NK-92 treated with Interleukin-12 subunit alpha and Interleukin-12 subunit beta, amount 100 ng/mL, for 24 hours (cell line): ENCODE measurements around the gene TSSK2.
"Not testable (repeated sequence)": the region's sequence is repeated elsewhere in the genome, so short reads cannot be mapped to it uniquely, and the experiment has no call there.

Experiments
- DNase-seq: peaks from one replicate; lab custom pipeline; 2025; lab: John Stamatoyannopoulos, UW

The TSSK2 gene

DNA sequence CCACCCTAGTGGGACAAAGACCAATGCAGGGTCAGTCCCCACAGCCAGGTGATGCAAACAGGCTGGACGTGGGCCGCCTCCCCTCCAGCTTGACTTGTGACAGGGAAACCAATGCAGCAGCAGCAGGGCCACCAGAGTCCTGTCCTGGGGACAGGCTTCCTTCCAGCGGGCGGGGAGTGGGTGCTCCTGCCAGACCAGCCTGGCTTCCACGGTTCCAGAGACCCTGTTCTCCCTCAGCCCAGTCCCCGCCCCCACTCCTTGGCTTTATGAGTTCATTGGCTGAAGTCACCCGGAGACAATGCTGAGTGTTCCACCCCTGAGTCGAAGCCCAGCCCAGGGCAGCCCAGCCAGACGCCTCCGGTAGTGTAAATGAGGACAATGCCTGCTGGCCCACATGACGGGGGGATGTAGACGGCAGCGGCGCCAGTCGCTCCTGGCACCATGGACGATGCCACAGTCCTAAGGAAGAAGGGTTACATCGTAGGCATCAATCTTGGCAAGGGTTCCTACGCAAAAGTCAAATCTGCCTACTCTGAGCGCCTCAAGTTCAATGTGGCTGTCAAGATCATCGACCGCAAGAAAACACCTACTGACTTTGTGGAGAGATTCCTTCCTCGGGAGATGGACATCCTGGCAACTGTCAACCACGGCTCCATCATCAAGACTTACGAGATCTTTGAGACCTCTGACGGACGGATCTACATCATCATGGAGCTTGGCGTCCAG is at the start of gene TSSK2:
TSSK2 (plus strand) TSS at position 350 of the 726 bp plus-strand sequence; CDS start at position 442, 92 bp downstream.
- no peak for DNase-seq

DNA sequence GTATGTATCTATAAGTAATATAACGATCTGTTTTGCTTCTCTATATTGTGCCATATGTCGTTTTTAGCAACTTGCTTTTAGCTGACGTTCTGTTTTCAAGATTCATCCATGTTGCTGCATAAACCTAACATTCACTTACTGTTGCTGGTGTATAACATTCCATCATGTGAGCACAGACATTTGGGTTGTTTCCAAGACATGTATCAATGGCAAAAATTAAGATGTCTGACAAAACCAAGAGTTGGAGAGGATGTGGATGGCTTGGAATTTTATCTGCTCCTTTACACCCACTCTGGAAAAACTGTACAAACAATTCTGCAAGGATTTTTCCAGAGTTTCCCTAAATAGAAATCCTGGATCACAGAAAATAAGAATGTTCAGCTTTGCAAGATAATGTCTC is 49.8 kb upstream of the TSSK2 start:
- no peak for DNase-seq

DNA sequence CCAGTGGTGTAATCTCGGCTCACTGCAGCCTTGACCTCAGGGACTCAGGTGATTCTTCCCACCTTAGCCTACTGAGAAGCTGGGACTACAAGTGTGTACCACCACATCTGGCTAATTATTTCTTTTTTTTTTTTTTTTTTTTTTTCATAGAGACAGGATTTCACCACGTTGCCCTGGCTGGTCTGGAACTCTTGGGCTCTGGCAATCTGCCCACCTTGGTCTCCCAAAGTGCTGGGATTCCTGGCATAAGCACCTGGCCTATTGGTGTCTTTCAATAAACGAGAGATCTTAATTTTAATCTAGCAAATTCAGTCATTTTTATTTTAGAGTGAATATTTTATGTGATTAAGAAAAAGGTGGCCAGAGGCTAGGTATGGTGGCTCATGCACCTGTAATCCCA is 49.0 kb upstream of the TSSK2 start:
- DNase-seq: no peak

DNA sequence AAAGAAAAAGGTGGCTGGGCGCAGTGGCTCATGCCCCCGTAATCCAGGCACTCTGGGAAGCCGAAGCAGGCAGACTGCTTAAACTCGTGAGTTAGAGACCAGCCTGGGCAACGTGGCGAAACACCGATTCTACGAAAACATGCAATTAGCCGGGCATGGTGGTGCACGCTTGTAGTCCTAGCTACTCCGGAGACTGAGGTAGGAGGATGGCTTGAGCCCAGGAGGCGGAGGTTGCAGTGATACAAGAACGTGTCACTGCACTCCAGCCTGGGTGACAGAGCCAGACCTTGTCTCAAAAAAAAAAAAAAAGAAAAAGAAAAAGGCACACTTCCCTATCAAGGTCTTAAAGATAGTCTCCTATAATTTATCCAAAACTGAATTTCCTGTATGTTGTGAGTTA is 48.3 kb upstream of the TSSK2 start:
- no peak for DNase-seq

DNA sequence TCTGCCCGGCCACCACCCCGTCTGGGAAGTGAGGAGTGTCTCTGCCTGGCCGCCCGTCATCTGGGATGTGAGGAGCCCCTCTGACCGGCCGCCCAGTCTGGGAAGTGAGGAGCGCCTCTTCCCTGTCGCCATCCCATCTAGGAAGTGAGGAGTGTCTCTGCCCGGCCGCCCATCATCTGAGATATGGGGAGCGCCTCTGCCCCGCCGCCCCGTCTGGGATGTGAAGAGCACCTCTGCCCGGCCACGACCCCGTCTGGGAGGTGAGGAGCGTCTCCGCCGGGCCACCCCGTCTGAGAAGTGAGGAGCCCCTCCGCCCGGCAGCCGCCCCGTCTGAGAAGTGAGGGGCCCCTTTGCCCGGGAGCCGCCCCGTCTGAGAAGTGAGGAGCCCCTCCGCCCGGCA is 47.0 kb upstream of the TSSK2 start:
- DNase-seq: not testable (repeated sequence)

DNA sequence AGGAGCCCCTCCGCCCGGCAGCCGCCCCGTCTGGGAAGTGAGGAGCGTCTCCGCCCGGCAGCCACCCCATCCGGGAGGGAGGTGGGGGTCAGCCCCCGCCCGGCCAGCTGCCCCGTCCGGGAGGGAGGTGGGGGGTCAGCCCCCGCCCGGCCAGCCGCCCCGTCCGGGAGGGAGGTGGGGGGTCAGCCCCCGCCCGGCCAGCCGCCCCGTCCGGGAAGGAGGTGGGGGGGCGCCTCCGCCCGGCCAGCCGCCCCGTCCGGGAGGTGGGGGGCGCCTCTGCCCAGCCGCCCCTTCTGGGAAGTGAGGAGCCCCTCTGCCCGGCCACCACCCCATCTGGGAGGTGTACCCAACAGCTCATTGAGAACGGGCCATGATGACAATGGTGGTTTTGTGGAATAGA is 46.5 kb upstream of the TSSK2 start:
- DNase-seq: not testable (repeated sequence)

DNA sequence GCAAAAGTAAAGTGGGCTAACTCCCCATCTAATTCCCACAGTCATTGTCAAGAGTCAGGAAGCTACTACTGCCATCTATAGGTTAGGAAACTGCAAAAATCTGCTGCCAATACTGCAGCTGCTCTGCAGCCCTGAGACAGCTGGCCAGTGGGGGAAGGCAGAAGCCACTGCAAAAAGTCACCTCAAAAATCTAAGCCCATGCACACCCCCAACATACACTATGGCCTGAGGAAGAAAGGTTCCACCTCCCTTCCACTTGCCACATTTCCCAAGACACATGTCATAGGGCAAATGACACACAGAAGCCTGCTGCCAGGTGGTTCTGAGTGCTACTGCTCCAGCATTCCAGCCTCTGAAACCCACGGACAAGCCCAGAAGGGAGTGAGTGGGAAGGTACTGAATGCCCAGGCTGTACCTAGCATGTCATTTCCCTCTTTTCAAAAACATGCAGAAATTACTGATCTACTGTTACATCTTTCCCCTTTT is 45.8 kb upstream of the TSSK2 start:
- no peak for DNase-seq

DNA sequence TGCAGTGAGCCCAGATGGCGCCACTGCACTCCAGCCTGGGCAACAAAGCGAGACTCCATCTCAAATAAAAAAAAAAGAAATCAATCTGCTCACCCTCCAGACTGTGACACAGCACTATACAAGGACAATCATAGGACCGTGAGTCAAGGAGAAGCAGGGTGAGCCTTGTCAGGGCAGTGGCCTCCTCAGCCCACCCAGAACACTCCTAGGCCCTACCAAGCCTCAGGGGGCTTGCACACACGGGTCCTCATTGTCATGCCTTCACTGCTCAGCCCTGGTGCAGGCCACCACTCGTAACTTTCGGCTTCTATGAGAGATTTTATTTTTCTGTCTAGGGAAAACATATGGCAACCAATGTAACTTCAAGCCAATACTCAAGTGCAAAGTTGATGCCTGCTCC is 44.7 kb upstream of the TSSK2 start:
- DNase-seq: no peak

DNA sequence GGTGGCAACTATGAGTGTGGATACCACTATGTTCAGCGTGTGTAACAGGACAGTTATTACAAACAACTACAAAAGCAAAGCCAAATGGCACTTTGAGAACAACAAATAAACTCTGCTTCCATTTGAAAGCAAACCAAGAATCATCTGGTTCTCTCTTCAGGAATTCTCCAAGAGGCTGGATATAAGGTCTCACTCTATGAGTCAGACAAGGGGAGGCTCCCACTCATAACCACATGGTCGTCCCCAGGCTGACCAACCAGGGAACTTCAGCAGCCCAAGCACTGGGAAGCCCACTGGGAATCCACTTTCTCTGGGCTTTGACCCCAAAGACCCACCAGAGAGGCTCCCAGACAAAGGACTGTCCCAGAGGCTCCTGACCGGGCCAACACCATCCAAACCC is 44.2 kb upstream of the TSSK2 start:
- DNase-seq: no peak

DNA sequence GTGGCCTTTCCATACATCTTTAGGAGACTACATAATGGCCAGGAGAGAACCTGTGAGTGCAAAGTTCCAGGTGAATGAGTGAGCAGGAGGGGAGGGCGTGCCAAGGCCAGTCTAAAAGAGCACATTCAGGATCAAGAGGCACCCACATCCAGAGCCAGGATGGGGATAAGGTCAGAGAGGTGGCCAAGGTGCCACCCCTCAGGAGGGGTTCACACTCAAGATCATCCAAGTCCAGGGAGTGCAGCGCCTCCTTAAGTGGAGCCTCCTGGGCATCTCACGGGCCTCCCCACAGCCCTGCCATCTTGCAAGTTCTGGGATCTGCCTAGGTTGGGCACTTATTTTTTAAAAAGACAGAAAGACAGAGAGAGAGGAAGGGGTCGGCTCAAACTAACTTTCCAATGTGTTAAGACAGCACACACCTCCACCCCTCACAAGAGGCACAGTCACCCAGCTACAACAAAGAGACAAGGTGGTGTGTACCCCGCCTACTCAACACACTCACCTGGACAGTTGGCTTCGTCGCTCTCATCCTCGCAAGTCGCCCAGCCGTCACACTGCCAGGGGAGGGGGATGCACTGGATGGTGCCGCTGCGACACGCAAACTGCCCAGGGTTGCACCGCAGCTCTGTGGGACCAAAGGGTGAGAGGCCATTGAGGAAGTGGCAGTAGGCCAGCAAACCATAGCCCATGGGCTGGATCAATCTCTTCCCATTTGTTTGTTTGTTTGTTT is 42.1 kb upstream of the TSSK2 start:
- DNase-seq: no peak

DNA sequence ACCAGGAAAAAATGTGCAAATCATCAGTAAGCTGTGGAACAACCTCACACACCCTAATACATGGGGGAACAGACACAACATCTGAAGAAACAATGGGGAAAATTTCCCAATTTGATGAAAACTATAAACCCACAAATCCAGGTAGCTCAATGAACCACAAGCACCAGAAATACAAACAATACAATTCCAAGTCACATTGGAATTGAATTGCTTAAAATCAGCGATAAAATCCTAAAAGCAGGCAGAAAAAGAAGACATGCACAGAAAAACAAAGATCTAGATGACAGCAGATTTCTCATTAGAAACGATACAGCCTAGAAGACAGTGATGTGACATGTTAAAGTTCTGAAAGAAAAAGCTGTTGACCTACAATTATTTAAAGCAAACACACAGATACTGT is 40.9 kb upstream of the TSSK2 start:
- no peak for DNase-seq

DNA sequence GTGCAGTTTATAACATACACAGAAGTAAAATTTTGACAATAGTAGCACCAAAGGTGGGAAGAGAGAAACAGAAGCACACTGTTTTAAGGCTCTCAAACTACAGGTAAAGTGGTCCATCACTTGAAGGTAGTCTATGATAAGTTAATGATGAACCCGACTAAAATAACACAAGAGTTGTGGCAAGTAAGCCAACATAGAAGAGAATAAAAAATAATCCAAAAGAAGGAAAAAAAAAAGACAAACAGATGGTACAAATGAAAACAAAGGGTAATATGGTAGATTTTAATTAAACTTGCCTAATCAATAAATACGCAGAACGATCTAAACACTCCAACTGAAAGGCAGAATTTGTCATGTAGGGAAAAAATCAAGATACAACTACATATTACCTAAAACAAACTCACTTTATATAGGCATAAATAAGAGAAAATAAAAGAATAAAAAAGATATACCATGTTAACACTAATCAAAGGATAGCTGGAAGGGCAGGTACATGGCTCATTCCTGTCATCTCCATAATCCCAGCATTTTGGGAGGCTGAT is 40.5 kb upstream of the TSSK2 start:
- no peak for DNase-seq

DNA sequence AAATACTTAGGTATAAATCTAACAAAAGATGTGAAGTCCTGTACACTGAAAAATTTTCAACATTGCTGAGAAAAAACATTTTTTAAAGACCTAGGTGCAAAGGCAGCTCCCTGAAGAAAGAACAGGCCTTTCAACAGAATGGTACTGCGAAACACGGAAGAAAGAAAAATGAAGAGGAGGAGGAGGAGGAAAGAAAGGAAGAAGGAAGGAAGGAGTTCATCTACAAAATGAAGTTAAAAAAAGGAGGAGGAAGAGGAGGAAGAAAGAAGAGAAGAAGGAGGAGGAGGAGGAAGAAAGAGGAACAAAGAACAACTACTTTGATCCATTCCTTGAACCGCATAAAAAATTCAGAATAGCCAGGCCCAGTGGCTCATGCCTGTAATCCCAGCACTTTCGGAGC is 38.4 kb upstream of the TSSK2 start:
- DNase-seq: no peak

DNA sequence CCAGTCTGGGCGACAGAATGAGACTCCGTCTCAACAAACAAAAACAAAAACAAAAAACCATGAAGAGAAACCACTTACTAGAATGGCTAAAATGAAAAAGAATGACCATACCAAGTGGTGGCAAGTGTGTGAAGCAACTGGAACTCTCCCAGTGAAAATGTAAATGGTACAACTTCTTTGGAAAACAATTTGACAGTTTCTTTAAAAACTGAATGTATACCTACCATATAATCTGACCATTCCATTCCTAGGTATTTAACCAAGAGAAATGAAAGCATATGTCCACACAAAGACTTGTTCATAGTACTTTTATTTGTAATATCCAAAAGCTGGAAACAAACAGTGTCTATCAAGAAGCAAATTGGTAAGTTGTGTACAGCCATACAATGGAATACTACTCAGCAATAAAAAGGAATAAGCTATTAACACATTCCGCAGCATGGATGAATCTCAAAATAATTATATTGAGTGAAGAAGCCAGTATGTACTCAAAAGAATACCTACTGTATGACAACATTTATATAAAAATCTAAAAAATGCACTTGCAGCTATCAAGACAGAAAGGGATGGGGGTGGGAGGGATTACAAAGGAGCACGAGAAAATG is 36.6 kb upstream of the TSSK2 start:
- DNase-seq: no peak

DNA sequence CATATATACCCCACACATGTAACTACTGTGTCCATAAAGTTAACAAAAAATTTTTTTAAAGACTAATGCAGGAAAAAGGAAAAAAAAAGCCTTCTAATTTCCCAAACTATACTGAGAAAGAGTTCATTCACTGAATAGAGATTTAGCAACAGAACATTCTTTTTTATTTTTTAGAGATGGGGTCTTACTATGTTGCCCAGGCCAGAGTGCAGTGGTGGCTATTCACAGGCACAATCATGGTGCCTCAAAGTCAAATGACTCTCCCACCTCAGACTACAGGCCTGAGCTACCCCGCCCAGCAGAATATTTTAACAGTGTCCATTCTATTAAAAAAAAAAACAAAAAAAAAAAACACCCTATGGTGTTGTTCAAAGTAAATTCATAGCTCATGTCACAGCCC is 34.6 kb upstream of the TSSK2 start:
- no peak for DNase-seq

DNA sequence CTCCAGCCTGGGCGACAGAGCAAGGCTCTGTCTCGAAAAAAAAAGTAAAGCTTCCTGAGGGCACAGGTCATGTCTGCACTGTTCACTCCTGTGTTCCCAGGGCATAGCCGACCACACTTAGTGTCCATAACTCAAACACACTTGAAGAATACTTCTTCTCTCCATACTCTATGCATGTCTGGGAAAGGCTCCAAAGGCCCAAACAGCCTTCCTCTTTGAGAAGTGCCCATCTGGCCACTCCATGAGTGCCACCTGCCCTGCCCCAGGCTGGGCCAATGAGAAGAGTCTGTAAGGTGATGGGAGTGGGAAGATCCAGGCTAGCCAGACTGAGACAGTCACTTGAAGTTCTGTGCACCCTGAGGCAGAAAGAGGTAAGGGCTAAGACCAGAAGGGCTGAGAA is 33.6 kb upstream of the TSSK2 start:
- DNase-seq: no peak

DNA sequence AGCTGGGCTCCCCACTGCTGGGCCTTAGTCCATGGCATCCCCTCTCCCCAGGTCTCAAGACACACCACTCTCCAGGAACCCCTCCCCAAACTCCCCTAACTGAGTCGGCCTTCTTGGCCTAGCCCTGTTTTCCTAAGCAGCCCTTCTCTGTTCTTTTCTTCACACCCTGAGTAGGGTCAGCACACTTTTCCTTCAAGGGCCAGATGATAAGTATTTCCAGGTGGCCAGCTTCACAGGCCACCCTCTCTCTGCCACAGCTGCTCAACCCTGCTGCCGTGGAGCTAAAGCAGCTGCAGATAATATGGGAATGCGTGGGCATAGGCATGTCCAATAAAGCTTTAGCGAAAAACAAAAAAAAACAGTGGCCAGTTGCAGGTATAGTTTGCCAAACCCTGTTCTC is 33.0 kb upstream of the TSSK2 start:
- DNase-seq: no peak

DNA sequence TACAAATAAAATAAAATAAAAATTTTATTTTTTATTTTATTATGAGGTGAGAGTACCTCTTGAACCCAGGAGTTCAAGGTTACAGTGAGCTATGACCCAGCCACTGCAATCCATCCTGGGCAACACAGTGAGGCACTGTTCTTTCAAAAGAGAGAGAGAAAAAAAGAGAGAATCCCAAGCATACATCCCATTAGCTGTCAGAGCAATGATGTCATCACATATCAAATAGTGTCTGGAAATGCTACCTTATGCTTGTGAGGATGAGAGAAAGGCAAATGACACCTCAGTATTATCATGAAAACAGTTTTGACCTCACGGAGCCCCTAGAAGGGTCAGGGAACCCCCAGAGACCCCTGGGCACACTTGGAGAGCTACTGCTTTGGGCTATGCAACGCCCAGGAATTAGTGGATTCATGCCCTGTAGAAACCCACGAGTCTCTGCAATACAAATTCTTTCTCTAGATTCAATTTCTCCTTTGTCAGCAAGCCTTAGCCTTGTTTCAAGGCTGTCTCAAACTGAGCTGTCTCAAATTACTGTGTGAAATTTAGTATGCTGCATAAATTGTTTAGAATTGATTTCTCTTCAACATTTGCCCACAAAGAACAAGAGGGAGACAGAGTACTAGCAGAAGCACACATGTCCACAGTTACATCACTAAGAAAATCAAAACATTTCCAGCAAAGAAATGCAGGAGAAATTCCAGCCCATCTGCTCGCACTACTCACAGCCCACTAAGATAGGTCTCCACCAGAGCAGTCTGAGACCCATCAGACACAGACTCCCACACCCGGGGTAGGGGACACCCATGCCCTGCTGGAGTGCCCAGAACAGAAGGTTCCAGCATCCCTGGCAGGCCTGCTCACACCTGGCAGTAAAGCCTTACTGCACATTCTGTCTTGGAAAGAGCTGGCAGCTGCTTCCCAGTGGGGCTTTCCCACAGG is 27.0 kb upstream of the TSSK2 start:
- DNase-seq: no peak

DNA sequence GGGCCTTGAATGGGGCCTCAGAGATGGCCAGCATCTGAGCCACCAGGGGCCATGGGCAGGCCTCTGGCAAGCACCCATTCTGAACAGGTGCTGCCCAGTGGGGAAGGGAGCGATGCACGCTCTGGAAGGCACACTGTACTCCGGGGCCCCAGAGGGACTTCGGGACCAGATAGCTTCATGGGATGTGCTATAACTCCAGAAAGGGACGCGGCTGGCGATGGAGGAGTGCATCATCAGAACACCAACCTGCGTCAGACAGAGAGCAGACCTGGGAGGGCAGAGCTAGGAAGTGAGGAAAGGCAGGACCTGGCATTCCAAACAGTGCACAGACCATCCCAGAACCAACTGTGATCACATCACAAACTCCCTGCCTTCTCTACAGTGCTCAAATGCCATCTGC is 25.7 kb upstream of the TSSK2 start:
- no peak for DNase-seq

DNA sequence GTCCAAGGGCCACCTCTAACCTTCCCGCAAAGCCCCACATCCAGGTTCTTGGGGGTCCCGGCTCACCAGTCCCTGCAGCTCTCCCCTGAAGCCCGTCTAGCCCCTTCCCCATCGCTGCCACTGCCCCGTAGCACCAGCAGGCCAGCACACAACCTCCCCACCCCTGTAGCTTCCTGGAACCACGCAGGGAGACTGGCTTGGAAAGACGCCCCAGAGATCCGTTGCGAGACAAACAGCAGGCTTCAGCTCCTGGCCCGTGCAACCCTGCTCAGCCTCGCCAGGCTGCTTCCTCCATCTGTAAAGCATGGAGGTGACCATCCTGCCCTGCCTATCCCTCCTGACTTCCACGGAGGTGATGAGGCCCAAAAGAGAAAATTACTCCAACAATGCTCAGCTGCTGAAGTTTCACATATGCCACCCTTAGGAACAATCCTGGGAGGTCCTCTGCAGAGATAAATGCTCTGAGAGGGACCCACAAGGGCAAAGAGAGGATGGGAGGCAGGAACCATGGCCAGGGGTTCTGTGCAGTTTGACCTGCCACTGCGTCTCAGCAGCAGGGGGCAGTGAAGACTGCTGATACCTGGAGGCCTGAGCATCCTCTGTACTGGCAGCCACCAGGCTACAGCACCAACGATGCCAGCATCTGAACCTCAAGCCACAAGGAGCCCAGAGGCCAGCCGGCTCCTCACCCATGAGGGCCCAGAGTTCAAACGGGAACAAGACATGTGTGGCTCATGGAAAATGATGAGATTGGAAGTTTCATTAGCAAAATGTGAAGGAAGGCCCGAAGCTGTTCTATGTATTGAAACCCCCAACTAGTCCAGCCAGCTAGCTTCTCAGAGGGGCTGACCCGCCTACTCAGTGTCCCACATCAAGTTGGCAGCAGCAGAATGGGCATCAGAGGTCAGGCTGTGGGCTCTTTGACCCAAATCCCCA is 25.0 kb upstream of the TSSK2 start:
- DNase-seq: no peak
